Ectodermal cell (in vitro differentiated cells): ENCODE measurements around the gene PLXNC1.

ENCODE experiments used
- H3K27ac ChIP-seq: 2 replicates; pipeline ENCODE4 v1.7.0; 2013; ENCODE audit warnings: mild to moderate bottlenecking, low read depth, low read length; ENCODE audit not compliant: insufficient read depth, poor library complexity, severe bottlenecking
- H3K27me3 ChIP-seq: 2 replicates; pipeline ENCODE4 v1.7.0; 2013; ENCODE audit warnings: mild to moderate bottlenecking, low read length; ENCODE audit not compliant: insufficient read depth, control insufficient read depth, poor library complexity, severe bottlenecking
- H3K36me3 ChIP-seq: one replicate; pipeline ENCODE4 v1.7.0; 2013; ENCODE audit warnings: low read length; ENCODE audit not compliant: control insufficient read depth, insufficient read depth
- H3K4me1 ChIP-seq: one replicate; pipeline ENCODE4 v1.7.0; 2013; ENCODE audit warnings: low read length; ENCODE audit not compliant: control insufficient read depth, insufficient read depth
- H3K4me3 ChIP-seq: 2 replicates; pipeline ENCODE4 v1.7.0; 2013; ENCODE audit warnings: low read depth, low read length, control low read depth; ENCODE audit not compliant: insufficient read depth
- H3K9me3 ChIP-seq: 2 replicates; pipeline ENCODE4 v1.7.0; 2013; ENCODE audit warnings: mild to moderate bottlenecking, low read length, moderate library complexity; ENCODE audit not compliant: control insufficient read depth
- WGBS, 2 experiments: methylation state at CpG; one replicate each; pipeline ENCODE4 v1.1.7; 2013; ENCODE audit warnings: missing lambda C conversion rate in 2 of 2; 5-methylcytosine and 5-hydroxymethylcytosine counted together

The PLXNC1 gene

DNA sequence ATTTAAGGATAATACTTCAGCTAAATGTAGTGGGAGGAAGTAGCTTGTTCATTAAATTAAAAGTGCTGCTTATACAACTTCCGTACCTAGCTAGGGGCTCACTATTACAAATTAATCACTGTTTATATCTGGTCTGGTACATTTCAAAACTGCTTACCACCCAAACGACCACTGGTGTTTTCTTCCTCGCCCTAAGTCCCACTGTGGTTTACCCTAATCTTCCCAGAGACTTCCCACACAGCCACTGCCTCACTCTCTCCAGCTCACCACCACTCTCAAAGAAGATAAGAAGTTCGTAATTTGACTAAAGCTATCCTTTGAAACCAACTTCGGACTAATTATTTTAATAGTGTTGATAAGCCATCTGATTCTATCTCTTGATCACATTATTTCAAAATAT is 62.6 kb downstream of the PLXNC1 start:
- no peaks in the 10 kb centered on the region for H3K4me1 ChIP-seq
- no peaks in the 10 kb centered on the region for H3K36me3 ChIP-seq
- no peak overlapping the region for H3K4me3 ChIP-seq
- no peak overlapping the region for H3K27ac ChIP-seq
- H3K27me3 ChIP-seq: no peaks in the 10 kb centered on the region
- 77 to 78% methylated on average over 5 of the region's 5 CpGs for whole genome bisulfite sequencing, 2 experiments
- H3K9me3 ChIP-seq: no peaks in the 10 kb centered on the region

DNA sequence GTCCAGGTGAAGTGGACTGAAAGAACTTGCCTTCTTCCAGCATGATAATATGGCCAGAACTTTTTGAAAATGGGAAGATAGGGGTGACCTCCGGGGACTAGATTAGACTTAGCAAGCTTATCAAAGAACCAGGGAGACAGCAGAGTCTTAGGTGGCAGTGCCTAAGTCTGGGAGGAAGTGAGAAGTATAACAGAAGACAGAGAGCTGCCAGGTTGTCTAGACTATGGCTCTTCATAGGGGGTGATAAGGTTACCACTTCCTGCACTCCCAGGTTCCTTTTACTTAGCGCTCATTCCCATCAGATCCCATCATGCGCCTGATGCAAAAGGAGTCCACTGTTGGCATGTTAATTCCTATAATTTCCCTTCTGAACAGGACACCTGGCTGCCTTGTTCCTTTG is 69.9 kb downstream of the PLXNC1 start:
- H3K27ac ChIP-seq: no peak overlapping the region
- 93 to 99% methylated on average over 3 of the region's 3 CpGs for WGBS, 2 experiments
- H3K4me1 ChIP-seq: no peaks in the 10 kb centered on the region
- H3K4me3 ChIP-seq: no peak overlapping the region
- no peaks in the 10 kb centered on the region for H3K27me3 ChIP-seq
- no peaks in the 10 kb centered on the region for H3K36me3 ChIP-seq
- H3K9me3 ChIP-seq: no peaks in the 10 kb centered on the region

GRCh38 chr12:94219622-94220302 is 71.4 kb downstream of the PLXNC1 start:
- Histone ChIP-seq H3K4me1 (no peaks in the 10 kb centered on the region), H3K36me3 (no peaks in the 10 kb centered on the region), H3K9me3 (no peaks in the 10 kb centered on the region), H3K27ac (no peak overlapping the region), H3K27me3 (no peaks in the 10 kb centered on the region), H3K4me3 (no peak overlapping the region)
- WGBS, 2 experiments: 71 to 96% methylated on average over 1 to 2 of the region's 2 CpGs

DNA sequence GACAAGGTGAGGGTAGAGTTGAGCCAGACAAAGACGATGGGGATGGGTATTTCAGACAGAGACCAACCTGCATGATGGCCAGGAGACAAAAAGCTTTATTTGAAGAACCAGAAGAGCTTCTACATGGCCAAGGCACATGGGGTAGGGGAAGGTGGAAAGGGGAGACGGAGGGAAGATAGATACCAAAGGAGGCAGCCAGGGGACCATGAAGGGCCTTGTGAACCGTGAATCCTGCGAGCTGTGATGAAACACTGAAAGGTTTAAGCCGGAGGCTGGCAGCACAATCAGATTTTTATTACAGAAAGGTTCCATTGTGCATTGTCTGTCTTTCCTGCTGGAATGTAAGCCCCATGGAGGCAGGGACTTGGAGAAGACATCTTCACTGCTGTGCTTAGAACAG is 72.4 kb downstream of the PLXNC1 start:
- H3K27me3 ChIP-seq: no peaks in the 10 kb centered on the region
- H3K4me3 ChIP-seq: no peak overlapping the region
- H3K36me3 ChIP-seq: no peaks in the 10 kb centered on the region
- 95 to 97% methylated on average over 4 of the region's 5 CpGs for WGBS, 2 experiments
- no peak overlapping the region for H3K27ac ChIP-seq
- H3K4me1 ChIP-seq: no peaks in the 10 kb centered on the region
- no peaks in the 10 kb centered on the region for H3K9me3 ChIP-seq

DNA sequence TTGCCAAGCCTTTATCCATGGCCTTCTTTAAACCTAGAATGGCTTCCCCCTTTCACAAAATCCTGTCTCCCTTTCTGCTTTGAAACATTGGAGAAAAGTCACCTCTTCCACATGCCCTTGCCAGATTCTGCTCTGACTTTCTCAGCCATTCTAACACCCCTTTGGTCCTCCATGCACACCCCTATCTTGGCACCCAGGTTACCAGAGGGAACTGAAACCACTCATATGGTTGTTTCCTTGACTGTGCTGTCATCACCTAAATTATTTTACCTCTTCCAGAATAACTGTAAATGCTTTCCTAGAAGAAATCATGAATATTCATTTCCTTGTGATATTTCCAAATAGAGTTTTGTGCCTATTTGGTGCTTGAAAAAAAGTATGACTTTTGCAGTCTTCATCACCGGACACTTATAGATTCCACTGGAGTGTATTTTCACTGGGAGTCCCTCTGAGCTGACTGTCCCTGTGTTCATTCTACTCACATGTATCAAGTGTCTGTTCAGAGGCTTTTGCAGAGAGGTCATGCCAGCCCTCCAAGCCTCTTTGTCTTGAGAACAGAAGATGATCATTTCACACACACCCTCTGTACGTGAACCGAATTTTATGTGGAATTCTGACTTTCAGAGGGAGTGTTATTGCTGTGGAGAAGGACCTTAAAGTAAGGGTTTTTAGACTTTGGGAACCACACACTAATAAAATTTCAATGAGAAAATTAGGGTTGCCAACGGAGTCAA is 74.1 kb downstream of the PLXNC1 start:
- Histone ChIP-seq H3K4me3 (no peak overlapping the region), H3K4me1 (no peaks in the 10 kb centered on the region), H3K27ac (no peak overlapping the region), H3K36me3 (no peaks in the 10 kb centered on the region), H3K27me3 (no peaks in the 10 kb centered on the region), H3K9me3 (no peaks in the 10 kb centered on the region)
- 89 to 98% methylated on average over 2 to 3 of the region's 4 CpGs for WGBS, 2 experiments

GRCh38 chr12:94223842-94224241 is 75.5 kb downstream of the PLXNC1 start:
- H3K4me3 ChIP-seq: no peak overlapping the region
- H3K27ac ChIP-seq: no peak overlapping the region
- no peaks in the 10 kb centered on the region for H3K27me3 ChIP-seq
- no peaks in the 10 kb centered on the region for H3K9me3 ChIP-seq
- WGBS, 2 experiments: 90 to 95% methylated on average over 7 of the region's 7 CpGs
- H3K36me3 ChIP-seq: no peaks in the 10 kb centered on the region
- no peaks in the 10 kb centered on the region for H3K4me1 ChIP-seq

- no peak overlapping the region for H3K27ac ChIP-seq
- WGBS, 2 experiments: 92% methylated on average over 9 of the region's 9 CpGs
- H3K4me1 ChIP-seq: peaks cover 4% of the 10 kb centered on the region
- no peaks in the 10 kb centered on the region for H3K36me3 ChIP-seq
- H3K4me3 ChIP-seq: no peak overlapping the region
- no peaks in the 10 kb centered on the region for H3K9me3 ChIP-seq
- no peaks in the 10 kb centered on the region for H3K27me3 ChIP-seq
Observed at GRCh38 chr12:94225506-94225905, 77.1 kb downstream of the PLXNC1 start.

GRCh38 chr12:94225947-94226630 is 77.7 kb downstream of the PLXNC1 start:
- peaks cover 4% of the 10 kb centered on the region for H3K4me1 ChIP-seq
- H3K27ac ChIP-seq: no peak overlapping the region
- no peaks in the 10 kb centered on the region for H3K27me3 ChIP-seq
- no peaks in the 10 kb centered on the region for H3K9me3 ChIP-seq
- 87 to 92% methylated on average over 4 to 5 of the region's 5 CpGs for WGBS, 2 experiments
- H3K4me3 ChIP-seq: no peak overlapping the region
- H3K36me3 ChIP-seq: no peaks in the 10 kb centered on the region

DNA sequence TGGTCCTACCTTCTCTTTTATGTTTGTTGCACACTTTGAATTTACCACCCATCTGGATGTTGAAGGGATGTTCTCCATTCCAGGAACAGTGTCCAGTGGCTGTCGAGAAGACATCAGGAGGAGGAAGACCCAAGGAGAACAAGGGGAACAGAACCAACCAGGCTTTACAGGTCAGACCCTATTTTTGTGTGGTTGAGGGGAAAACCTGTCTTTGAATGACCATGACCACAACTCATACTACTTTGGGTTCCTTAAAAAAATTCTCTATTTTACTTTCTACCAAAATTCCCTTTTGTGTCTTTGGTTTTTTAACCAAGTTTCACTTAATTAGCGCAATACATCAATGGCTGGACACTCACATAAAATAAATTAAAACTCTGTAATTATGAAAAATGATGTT is 78.7 kb downstream of the PLXNC1 start:
- 93 to 100% methylated on average over 1 of the region's 2 CpGs for WGBS, 2 experiments
- Histone ChIP-seq H3K4me3 (no peak overlapping the region), H3K4me1 (peaks cover 4% of the 10 kb centered on the region), H3K36me3 (no peaks in the 10 kb centered on the region), H3K27me3 (no peaks in the 10 kb centered on the region), H3K9me3 (no peaks in the 10 kb centered on the region), H3K27ac (no peak overlapping the region)

- no peaks in the 10 kb centered on the region for H3K9me3 ChIP-seq
- 95 to 96% methylated on average over 8 of the region's 8 CpGs for WGBS, 2 experiments
- no peak overlapping the region for H3K4me3 ChIP-seq
- no peak overlapping the region for H3K27ac ChIP-seq
- H3K27me3 ChIP-seq: no peaks in the 10 kb centered on the region
- peaks cover 4% of the 10 kb centered on the region for H3K4me1 ChIP-seq
- H3K36me3 ChIP-seq: no peaks in the 10 kb centered on the region
Observed at GRCh38 chr12:94228488-94228907, 80.1 kb downstream of the PLXNC1 start.
